HFFc6 (cell line): ENCODE measurements around the gene STIM1. TPM values are rescaled to one million over a fixed set of nuclear protein-coding genes. Genes with fewer than 3 reads are reported as not detected.

ENCODE experiments used
- DNase-seq: peaks from one replicate; pipeline ENCODE4 v3.0.0-alpha.2; 2018
- H3K27ac Mint-ChIP-seq: 2 replicates; pipeline ENCODE4 v1.8.0; 2020; ENCODE audit warnings: mild to moderate bottlenecking, mixed read lengths
- H3K27me3 Mint-ChIP-seq: 2 replicates; pipeline ENCODE4 v1.8.0; 2021; ENCODE audit warnings: mild to moderate bottlenecking, moderate library complexity, mixed read lengths; ENCODE audit not compliant: insufficient read depth
- H3K36me3 Mint-ChIP-seq: 2 replicates; pipeline ENCODE4 v1.8.0; 2021; ENCODE audit warnings: low read depth, mixed read lengths
- H3K4me1 Mint-ChIP-seq: 2 replicates; pipeline ENCODE4 v1.8.0; 2020; ENCODE audit warnings: low read depth, mixed read lengths
- H3K4me3 Mint-ChIP-seq: 2 replicates; pipeline ENCODE4 v1.8.0; 2020; ENCODE audit warnings: mild to moderate bottlenecking, moderate library complexity, mixed read lengths
- H3K9me3 Mint-ChIP-seq: 2 replicates; pipeline ENCODE4 v1.8.0; 2020; ENCODE audit warnings: mild to moderate bottlenecking, mixed read lengths
- CTCF ChIP-seq: fragments of 200-600 bp; sonication (generic); IDR thresholded peaks from 2 replicates; pipeline ENCODE4 v1.5.0; 2021; ENCODE audit warnings: antibody characterized with exemption, mild to moderate bottlenecking
- total RNA-seq, 6 experiments: library from RNA; stranded (reverse); fragmentation: NEBNext Ultra II Directional; extraction: Animal tissue kit (Norgen Biotek cat#: 25700); gene quantifications; 2 replicates in 1 of 6; 3 replicates in 5 of 6; pipeline ENCODE4 v1.2.3, GENCODE V29; 2021

The STIM1 gene
- total RNA-seq, 6 experiments from 2014 or later, result 27.6 to 33.1 (median 30.7) TPM

- no peak for TF ChIP-seq CTCF
- no peak for DNase-seq
- Mint-ChIP-seq H3K4me1 (peaks cover 10% of the 10 kb centered on the region), H3K4me3 (no peak overlapping the region), H3K9me3 (peaks cover 11% of the 10 kb centered on the region; the same call in 1 of the 2 replicates), H3K27ac (no peak overlapping the region), H3K36me3 (peaks cover 4% of the 10 kb centered on the region; the same call in 1 of the 2 replicates), H3K27me3 (no peaks in the 10 kb centered on the region)
Measured at GRCh38 chr11:4035985-4036384, 180.5 kb downstream of the STIM1 start.

GRCh38 chr11:4039011-4039410 lies 183.5 kb downstream of the STIM1 start:
- DNase-seq, result peak; percentile 29
- TF ChIP-seq CTCF, result no peak
- Mint-ChIP-seq H3K27ac (no peak overlapping the region), H3K9me3 (peaks cover 7% of the 10 kb centered on the region; the same call in 1 of the 2 replicates), H3K36me3 (no peaks in the 10 kb centered on the region), H3K27me3 (no peaks in the 10 kb centered on the region; the same call in 1 of the 2 replicates), H3K4me1 (peaks cover 13% of the 10 kb centered on the region), H3K4me3 (no peak overlapping the region)

- Mint-ChIP-seq H3K36me3 (no peaks in the 10 kb centered on the region), H3K4me1 (peaks cover 18% of the 10 kb centered on the region), H3K27me3 (no peaks in the 10 kb centered on the region; the same call in 1 of the 2 replicates), H3K27ac (no peak overlapping the region), H3K4me3 (no peak overlapping the region), H3K9me3 (0 out of 2 replicates have a peak, but pooled peaks cover 3% of the 10 kb centered on the region)
- no peak for DNase-seq
- no peak for TF ChIP-seq CTCF
Measured at GRCh38 chr11:4040461-4040860, 185.0 kb downstream of the STIM1 start.

- Mint-ChIP-seq H3K4me1 (peaks cover 27% of the 10 kb centered on the region), H3K9me3 (no peaks in the 10 kb centered on the region), H3K36me3 (no peaks in the 10 kb centered on the region), H3K4me3 (no peak overlapping the region), H3K27ac (no peak overlapping the region), H3K27me3 (no peaks in the 10 kb centered on the region; the same call in 1 of the 2 replicates)
- no peak for DNase-seq
- TF ChIP-seq CTCF, result no peak
Measured at GRCh38 chr11:4041731-4042391, 186.4 kb downstream of the STIM1 start.

- no peak overlapping the region for H3K4me3 Mint-ChIP-seq
- no peak overlapping the region for H3K27ac Mint-ChIP-seq
Measured at GRCh38 chr11:4044976-4045646, 189.6 kb downstream of the STIM1 start.

More at GRCh38 chr11:4044976-4045646, 189.6 kb downstream of the STIM1 start:
- H3K36me3 Mint-ChIP-seq, result no peaks in the 10 kb centered on the region
- TF ChIP-seq CTCF, result no peak
- peaks cover 18% of the 10 kb centered on the region for H3K4me1 Mint-ChIP-seq
- H3K9me3 Mint-ChIP-seq, result no peaks in the 10 kb centered on the region
- no peak for DNase-seq
- no peaks in the 10 kb centered on the region; the same call in 1 of the 2 replicates for H3K27me3 Mint-ChIP-seq
